Natural killer cell (primary cell): ENCODE results near the gene RMDN3. TPM values are rescaled to one million over a fixed set of nuclear protein-coding genes. Genes with fewer than 3 reads are reported as not detected.

ENCODE experiments used
- ATAC-seq, 3 donors: fragments of 150-1000 bp in 2 of 3; fragments of 200-7000 bp in 1 of 3; cut with Tn5 transposase; 1 replicate in 1 of 3; 2 replicates in 2 of 3; pipeline ENCODE4 v1.10.0; 2021; ENCODE audit warnings: mild to moderate bottlenecking in 2 of 3, moderate library complexity in 2 of 3
- DNase-seq, 2 donors: peaks; one replicate each; pipeline versions ENCODE4 v3.0.0 to v3.0.0-alpha.2; 2013 to 2021; ENCODE audit warnings: mixed read lengths in 1 of 2
- H3K27ac ChIP-seq: one replicate; pipeline ENCODE4 v1.5.1; 2013; ENCODE audit warnings: mild to moderate bottlenecking, low read length
- H3K27me3 ChIP-seq: one replicate; pipeline ENCODE4 v1.6.1; 2013; ENCODE audit warnings: low read length; ENCODE audit not compliant: control insufficient read depth, insufficient read depth
- H3K36me3 ChIP-seq: one replicate; pipeline ENCODE4 v1.6.1; 2013; ENCODE audit warnings: low read length; ENCODE audit not compliant: control insufficient read depth, insufficient read depth
- H3K4me1 ChIP-seq: one replicate; pipeline ENCODE4 v1.6.1; 2013; ENCODE audit warnings: low read length; ENCODE audit not compliant: control insufficient read depth, insufficient read depth
- H3K4me3 ChIP-seq: one replicate; pipeline ENCODE4 v1.5.1; 2013; ENCODE audit warnings: low read length
- H3K9me3 ChIP-seq: one replicate; pipeline ENCODE4 v1.6.1; 2013; ENCODE audit warnings: low read length; ENCODE audit not compliant: control insufficient read depth, insufficient read depth
- H3K27ac Mint-ChIP-seq, 2 donors: one replicate each; pipeline ENCODE4 v1.8.0; 2022; ENCODE audit warnings: mild to moderate bottlenecking in 2 of 2, mixed read lengths in 2 of 2, moderate library complexity in 1 of 2
- H3K27me3 Mint-ChIP-seq, 2 donors: one replicate each; pipeline ENCODE4 v1.8.0; 2022; ENCODE audit warnings: low read depth in 2 of 2, mixed read lengths in 2 of 2
- H3K36me3 Mint-ChIP-seq: one replicate; pipeline ENCODE4 v1.8.0; 2022; ENCODE audit warnings: mixed read lengths
- H3K4me1 Mint-ChIP-seq, 2 donors: one replicate each; pipeline ENCODE4 v1.8.0; 2022; ENCODE audit warnings: mixed read lengths in 2 of 2
- H3K4me3 Mint-ChIP-seq: one replicate; pipeline ENCODE4 v1.8.0; 2022; ENCODE audit warnings: mild to moderate bottlenecking, moderate library complexity, mixed read lengths
- H3K9me3 Mint-ChIP-seq, 2 donors: one replicate each; pipeline ENCODE4 v1.8.0; 2022; ENCODE audit warnings: mixed read lengths in 2 of 2
- CTCF ChIP-seq: fragments of 200-600 bp; IDR thresholded peaks from one replicate; pipeline ENCODE4 v1.8.0; 2022; ENCODE audit warnings: antibody characterized with exemption
- WGBS: methylation state at CpG from one replicate; pipeline ENCODE4 v1.1.7; 2013; ENCODE audit warnings: missing lambda C conversion rate; ENCODE audit not compliant: insufficient coverage; 5-methylcytosine and 5-hydroxymethylcytosine counted together
- intact Hi-C: fragments of 100-400 bp; cut with micrococcal nuclease; formaldehyde crosslinking; loops from one replicate; pipeline ENCODE4 v1.14.2; 2022
- total RNA-seq, 4 donors: library from RNA; stranded (reverse); fragments of 120-200 nt in 1 of 4; gene quantifications; one replicate each; pipeline versions ENCODE4 v1.2.3 to v1.2.4, GENCODE V29; 2013 to 2022

The RMDN3 gene
- total RNA-seq, 3 donors from 2014 or later (not counting 1 experiment from before 2014, with no cell fraction given) = 52.8 to 82.3 (median 72.0) TPM

- ATAC-seq (no peak), DNase-seq (no peak)
- no peaks in the 10 kb centered on the region for H3K27me3 Mint-ChIP-seq
- intact Hi-C loops = no loop called here
- H3K9me3 Mint-ChIP-seq = no peaks in the 10 kb centered on the region
- Histone ChIP-seq H3K9me3 (no peaks in the 10 kb centered on the region), H3K4me3 (no peak overlapping the region), H3K27me3 (no peaks in the 10 kb centered on the region), H3K27ac (no peak overlapping the region), H3K4me1 (peaks cover 7% of the 10 kb centered on the region), H3K36me3 (peaks cover 7% of the 10 kb centered on the region)
- peaks cover 25 to 27% of the 10 kb centered on the region in 2 donors for H3K4me1 Mint-ChIP-seq
- no peak for TF ChIP-seq CTCF
- H3K4me3 Mint-ChIP-seq = no peak overlapping the region
- WGBS = 87% methylated on average over 8 of the region's 9 CpGs
- H3K27ac Mint-ChIP-seq = no peak overlapping the region
- H3K36me3 Mint-ChIP-seq = no peaks in the 10 kb centered on the region
Observed at GRCh38 chr15:40793216-40793989, 38.3 kb upstream of the RMDN3 start.

- Histone ChIP-seq H3K4me1 (peaks cover 16% of the 10 kb centered on the region), H3K27me3 (no peaks in the 10 kb centered on the region), H3K27ac (no peak overlapping the region), H3K9me3 (no peaks in the 10 kb centered on the region), H3K36me3 (peaks cover 7% of the 10 kb centered on the region), H3K4me3 (no peak overlapping the region)
- H3K36me3 Mint-ChIP-seq = no peaks in the 10 kb centered on the region
- peaks cover 27 to 29% of the 10 kb centered on the region in 2 donors for H3K4me1 Mint-ChIP-seq
- H3K27me3 Mint-ChIP-seq = no peaks in the 10 kb centered on the region
- H3K27ac Mint-ChIP-seq = peak overlapping the region in 1 of 2 donors; percentile 16
- no peak for TF ChIP-seq CTCF
- ATAC-seq = no peak
- DNase-seq = no peak
- no peak overlapping the region for H3K4me3 Mint-ChIP-seq
- intact Hi-C loops = no loop called here
- no peaks in the 10 kb centered on the region for H3K9me3 Mint-ChIP-seq
- WGBS = 94% methylated on average over 3 of the region's 3 CpGs
Observed at GRCh38 chr15:40792394-40792793, 37.3 kb upstream of the RMDN3 start.

- no peaks in the 10 kb centered on the region for H3K27me3 Mint-ChIP-seq
- no peak overlapping the region for H3K27ac Mint-ChIP-seq
- H3K4me3 ChIP-seq = no peak overlapping the region
- peaks cover 7% of the 10 kb centered on the region for H3K36me3 ChIP-seq
- DNase-seq (no peak), ATAC-seq (no peak)
- H3K27ac ChIP-seq = no peak overlapping the region
- H3K9me3 Mint-ChIP-seq = no peaks in the 10 kb centered on the region
- intact Hi-C loops = no loop called here
- no peaks in the 10 kb centered on the region for H3K36me3 Mint-ChIP-seq
- H3K9me3 ChIP-seq = no peaks in the 10 kb centered on the region
- no peak overlapping the region for H3K4me3 Mint-ChIP-seq
- H3K4me1 ChIP-seq = peaks cover 26% of the 10 kb centered on the region
- H3K4me1 Mint-ChIP-seq = peaks cover 31 to 35% of the 10 kb centered on the region in 2 donors
- TF ChIP-seq CTCF = no peak
- no CpG with 5 or more reads among the region's 3 CpGs for WGBS
- H3K27me3 ChIP-seq = no peaks in the 10 kb centered on the region
Observed at GRCh38 chr15:40790718-40791117, 35.7 kb upstream of the RMDN3 start.

GRCh38 chr15:40789999-40790398 lies 34.9 kb upstream of the RMDN3 start:
- no peaks in the 10 kb centered on the region for H3K27me3 Mint-ChIP-seq
- Histone ChIP-seq H3K27ac (no peak overlapping the region), H3K27me3 (no peaks in the 10 kb centered on the region), H3K4me1 (peaks cover 26% of the 10 kb centered on the region), H3K4me3 (no peak overlapping the region), H3K9me3 (no peaks in the 10 kb centered on the region), H3K36me3 (peaks cover 7% of the 10 kb centered on the region)
- 95% methylated on average over 8 of the region's 8 CpGs for WGBS
- TF ChIP-seq CTCF = no peak
- H3K27ac Mint-ChIP-seq = no peak overlapping the region
- ATAC-seq (no peak), DNase-seq (no peak)
- H3K4me3 Mint-ChIP-seq = no peak overlapping the region
- intact Hi-C loops = no loop called here
- H3K9me3 Mint-ChIP-seq = no peaks in the 10 kb centered on the region
- no peaks in the 10 kb centered on the region for H3K36me3 Mint-ChIP-seq
- peaks cover 31 to 32% of the 10 kb centered on the region in 2 donors for H3K4me1 Mint-ChIP-seq
